Loucy (cell line): ENCODE measurements around the gene MAP1B.

Experiments
- H2AFZ ChIP-seq: fragments of 200-600 bp; sonication (generic); 2 replicates; pipeline ENCODE4 v1.6.0; 2016; ENCODE audit warnings: antibody characterized with exemption, mild to moderate bottlenecking, low read length, moderate library complexity
- H3F3A ChIP-seq: fragments of 200-600 bp; 2 replicates; pipeline ENCODE4 v1.6.0; 2016; ENCODE audit warnings: antibody characterized with exemption, low read depth, mild to moderate bottlenecking
- H3K27me3 ChIP-seq: fragments of 200-600 bp; sonication (generic); 2 replicates; pipeline ENCODE4 v1.6.1; 2014; ENCODE audit warnings: low read length, mild to moderate bottlenecking; ENCODE audit not compliant: insufficient read depth, poor library complexity, severe bottlenecking
- H3K36me3 ChIP-seq: fragments of 200-600 bp; sonication (generic); 2 replicates; pipeline ENCODE4 v1.6.1; 2016; ENCODE audit warnings: low read length; ENCODE audit not compliant: insufficient read depth
- H3K4me1 ChIP-seq: fragments of 200-600 bp; sonication (generic); 2 replicates; pipeline ENCODE4 v1.5.1; 2014; ENCODE audit warnings: low read length, mild to moderate bottlenecking; ENCODE audit not compliant: insufficient read depth, poor library complexity, severe bottlenecking
- H3K4me2 ChIP-seq: fragments of 200-600 bp; sonication (generic); 2 replicates; pipeline ENCODE4 v1.6.0; 2014; ENCODE audit warnings: antibody characterized with exemption, low read length, low read depth, mild to moderate bottlenecking; ENCODE audit not compliant: poor library complexity, severe bottlenecking
- H3K4me3 ChIP-seq: fragments of 200-600 bp; sonication (generic); 2 replicates; pipeline ENCODE4 v1.5.1; 2014; ENCODE audit warnings: low read length, mild to moderate bottlenecking, mixed read lengths; ENCODE audit not compliant: poor library complexity, severe bottlenecking
- H3K79me2 ChIP-seq: fragments of 200-600 bp; sonication (generic); 2 replicates; pipeline ENCODE4 v1.6.1; 2014; ENCODE audit warnings: low read length; ENCODE audit not compliant: insufficient read depth
- H3K9ac ChIP-seq: fragments of 200-600 bp; sonication (generic); 2 replicates; pipeline ENCODE4 v1.6.0; 2014; ENCODE audit warnings: mild to moderate bottlenecking, low read depth, low read length, moderate library complexity; ENCODE audit not compliant: poor library complexity, severe bottlenecking
- H3K9me2 ChIP-seq: fragments of 200-600 bp; sonication (generic); replicated peaks from 2 replicates; pipeline ENCODE4 v1.6.1; 2016; ENCODE audit warnings: low read depth, low read length, mixed read lengths
- H3K9me3 ChIP-seq: fragments of 200-600 bp; sonication (generic); 2 replicates; pipeline ENCODE4 v1.6.1; 2014; ENCODE audit warnings: mild to moderate bottlenecking, antibody characterized with exemption, low read length, low read depth; ENCODE audit not compliant: insufficient read depth
- H4K20me1 ChIP-seq: fragments of 200-600 bp; sonication (generic); 2 replicates; pipeline ENCODE4 v1.6.0; 2014; ENCODE audit warnings: antibody characterized with exemption, low read length, mild to moderate bottlenecking; ENCODE audit not compliant: insufficient read depth, poor library complexity, severe bottlenecking
- EZH2phosphoT487 ChIP-seq: fragments of 200-600 bp; IDR thresholded peaks from 2 replicates; pipeline ENCODE4 v1.6.1; 2018; ENCODE audit warnings: antibody characterized with exemption, mild to moderate bottlenecking, moderate library complexity, borderline replicate concordance
- TF ChIP-seq, protein P1 (sequence below): fragments of 200-600 bp; sonication (generic); conservative IDR thresholded peaks from 2 replicates; pipeline ENCODE4 v1.5.1; 2014; ENCODE audit warnings: mild to moderate bottlenecking, antibody characterized with exemption, low read length

MAP1B gene

DNA sequence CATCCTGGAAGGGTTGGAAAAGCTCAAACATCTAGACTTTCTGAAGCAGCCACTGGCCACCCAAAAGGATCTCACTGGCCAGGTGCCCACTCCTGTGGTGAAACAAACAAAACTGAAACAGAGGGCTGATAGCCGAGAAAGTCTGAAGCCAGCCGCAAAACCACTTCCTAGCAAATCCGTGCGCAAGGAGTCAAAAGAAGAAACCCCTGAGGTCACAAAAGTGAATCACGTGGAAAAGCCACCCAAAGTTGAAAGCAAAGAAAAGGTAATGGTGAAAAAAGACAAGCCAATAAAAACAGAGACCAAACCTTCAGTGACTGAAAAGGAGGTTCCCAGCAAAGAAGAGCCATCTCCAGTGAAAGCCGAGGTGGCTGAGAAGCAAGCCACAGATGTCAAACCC is 87.6 kb downstream of the MAP1B start:
- Histone ChIP-seq H3K4me3 (no peak overlapping the region), H3K4me1 (no peaks in the 10 kb centered on the region), H2AFZ (no peak overlapping the region), H3K9me3 (no peaks in the 10 kb centered on the region), H4K20me1 (no peaks in the 10 kb centered on the region), H3K79me2 (no peaks in the 10 kb centered on the region), H3F3A (no peaks in the 10 kb centered on the region), H3K27me3 (peaks cover 5% of the 10 kb centered on the region), H3K4me2 (no peak overlapping the region), H3K9ac (no peak overlapping the region), H3K9me2 (no peaks in the 10 kb centered on the region), H3K36me3 (no peaks in the 10 kb centered on the region)
- no peak for TF ChIP-seq EZH2phosphoT487
- TF ChIP-seq, protein P1, sequence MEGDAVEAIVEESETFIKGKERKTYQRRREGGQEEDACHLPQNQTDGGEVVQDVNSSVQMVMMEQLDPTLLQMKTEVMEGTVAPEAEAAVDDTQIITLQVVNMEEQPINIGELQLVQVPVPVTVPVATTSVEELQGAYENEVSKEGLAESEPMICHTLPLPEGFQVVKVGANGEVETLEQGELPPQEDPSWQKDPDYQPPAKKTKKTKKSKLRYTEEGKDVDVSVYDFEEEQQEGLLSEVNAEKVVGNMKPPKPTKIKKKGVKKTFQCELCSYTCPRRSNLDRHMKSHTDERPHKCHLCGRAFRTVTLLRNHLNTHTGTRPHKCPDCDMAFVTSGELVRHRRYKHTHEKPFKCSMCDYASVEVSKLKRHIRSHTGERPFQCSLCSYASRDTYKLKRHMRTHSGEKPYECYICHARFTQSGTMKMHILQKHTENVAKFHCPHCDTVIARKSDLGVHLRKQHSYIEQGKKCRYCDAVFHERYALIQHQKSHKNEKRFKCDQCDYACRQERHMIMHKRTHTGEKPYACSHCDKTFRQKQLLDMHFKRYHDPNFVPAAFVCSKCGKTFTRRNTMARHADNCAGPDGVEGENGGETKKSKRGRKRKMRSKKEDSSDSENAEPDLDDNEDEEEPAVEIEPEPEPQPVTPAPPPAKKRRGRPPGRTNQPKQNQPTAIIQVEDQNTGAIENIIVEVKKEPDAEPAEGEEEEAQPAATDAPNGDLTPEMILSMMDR: no peak

DNA sequence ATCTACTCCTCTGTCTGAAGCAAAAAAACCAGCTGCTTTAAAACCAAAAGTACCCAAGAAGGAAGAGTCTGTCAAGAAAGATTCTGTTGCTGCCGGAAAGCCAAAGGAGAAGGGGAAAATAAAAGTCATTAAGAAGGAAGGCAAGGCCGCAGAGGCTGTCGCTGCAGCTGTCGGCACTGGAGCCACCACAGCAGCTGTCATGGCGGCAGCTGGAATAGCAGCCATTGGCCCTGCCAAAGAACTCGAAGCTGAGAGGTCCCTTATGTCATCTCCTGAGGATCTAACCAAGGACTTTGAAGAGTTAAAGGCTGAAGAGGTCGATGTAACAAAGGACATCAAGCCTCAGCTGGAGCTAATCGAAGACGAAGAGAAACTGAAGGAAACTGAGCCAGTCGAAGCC is 88.3 kb downstream of the MAP1B start:
- TF ChIP-seq, protein P1: no peak
- TF ChIP-seq EZH2phosphoT487: no peak
- H3K9me2 ChIP-seq: no peaks in the 10 kb centered on the region
- no peaks in the 10 kb centered on the region for H4K20me1 ChIP-seq
- no peaks in the 10 kb centered on the region for H3F3A ChIP-seq
- H3K4me2 ChIP-seq: no peak overlapping the region
- H3K27me3 ChIP-seq: peaks cover 5% of the 10 kb centered on the region
- no peak overlapping the region for H3K9ac ChIP-seq
- no peaks in the 10 kb centered on the region for H3K4me1 ChIP-seq
- H3K36me3 ChIP-seq: no peaks in the 10 kb centered on the region
- H2AFZ ChIP-seq: no peak overlapping the region
- no peaks in the 10 kb centered on the region for H3K9me3 ChIP-seq
- H3K4me3 ChIP-seq: no peak overlapping the region
- H3K79me2 ChIP-seq: no peaks in the 10 kb centered on the region

DNA sequence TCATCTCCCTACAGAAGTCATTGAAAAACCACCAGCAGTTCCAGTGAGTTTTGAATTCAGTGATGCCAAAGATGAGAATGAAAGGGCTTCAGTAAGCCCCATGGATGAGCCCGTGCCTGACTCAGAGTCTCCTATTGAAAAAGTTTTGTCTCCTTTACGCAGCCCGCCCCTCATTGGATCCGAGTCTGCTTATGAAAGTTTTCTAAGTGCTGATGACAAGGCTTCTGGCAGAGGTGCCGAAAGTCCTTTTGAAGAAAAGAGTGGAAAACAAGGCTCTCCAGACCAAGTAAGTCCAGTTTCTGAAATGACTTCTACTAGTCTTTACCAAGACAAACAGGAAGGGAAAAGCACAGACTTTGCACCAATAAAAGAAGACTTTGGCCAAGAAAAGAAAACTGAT is 90.1 kb downstream of the MAP1B start:
- Histone ChIP-seq H3K36me3 (no peaks in the 10 kb centered on the region), H3K9ac (no peak overlapping the region), H3K27me3 (peaks cover 5% of the 10 kb centered on the region), H3K9me2 (no peaks in the 10 kb centered on the region), H2AFZ (no peak overlapping the region), H3K9me3 (no peaks in the 10 kb centered on the region), H3K4me3 (no peak overlapping the region), H3K4me2 (no peak overlapping the region), H4K20me1 (no peaks in the 10 kb centered on the region), H3K4me1 (no peaks in the 10 kb centered on the region), H3F3A (no peaks in the 10 kb centered on the region), H3K79me2 (no peaks in the 10 kb centered on the region)
- TF ChIP-seq, protein P1: no peak
- TF ChIP-seq EZH2phosphoT487: no peak
